Keratinocyte (primary cell): ENCODE measurements around the gene DMRTB1. TPM values are rescaled to one million over a fixed set of nuclear protein-coding genes. Genes with fewer than 3 reads are reported as not detected.

Source experiments
- DNase-seq: peaks from one replicate; pipeline ENCODE4 v3.0.0-alpha.2; 2011; ENCODE audit warnings: low read depth, missing footprints, low spot score
- FAIRE-seq: peaks from 2 replicates; lab custom pipeline; 2011; peaks lifted over from hg19 to GRCh38; lab: Jason Lieb, UNC
- H2AFZ ChIP-seq: 2 replicates; pipeline ENCODE4 v1.6.0; 2012; ENCODE audit warnings: low read length, control low read depth, inconsistent platforms; ENCODE audit not compliant: control insufficient read depth
- H3K27ac ChIP-seq: 2 replicates; pipeline ENCODE4 v1.5.1; 2011; ENCODE audit warnings: low read length; ENCODE audit not compliant: control insufficient read depth, insufficient read depth
- H3K27me3 ChIP-seq: 3 replicates; pipeline ENCODE4 v1.6.0; 2011; ENCODE audit warnings: low read length; ENCODE audit not compliant: control insufficient read depth, insufficient read depth; ENCODE audit errors: extremely low read depth
- H3K36me3 ChIP-seq, 2 experiments: 2 replicates in 1 of 2; 3 replicates in 1 of 2; pipeline ENCODE4 v1.5.1; 2011; ENCODE audit warnings: low read length in 2 of 2, mild to moderate bottlenecking in 1 of 2; ENCODE audit not compliant: control insufficient read depth in 2 of 2, insufficient read depth in 2 of 2; ENCODE audit errors: extremely low read depth in 1 of 2
- H3K4me1 ChIP-seq: 3 replicates; pipeline ENCODE4 v1.5.1; 2011; ENCODE audit warnings: low read length; ENCODE audit not compliant: control insufficient read depth, insufficient read depth; ENCODE audit errors: extremely low read depth
- H3K4me2 ChIP-seq: 3 replicates; pipeline ENCODE4 v1.6.0; 2011; ENCODE audit warnings: low read depth, low read length; ENCODE audit not compliant: control insufficient read depth, insufficient read depth; ENCODE audit errors: extremely low read depth
- H3K4me3 ChIP-seq, 3 experiments: fragments of 200-600 bp in 1 of 3; sonication (generic) in 1 of 3; 2 replicates in 2 of 3; 3 replicates in 1 of 3; pipeline ENCODE4 v1.5.1; 2011 to 2016; ENCODE audit warnings: low read length in 3 of 3, mild to moderate bottlenecking in 3 of 3, control low read depth in 2 of 3, inconsistent platforms in 1 of 3, low read depth in 1 of 3, mixed read lengths in 1 of 3, mixed run types in 1 of 3, moderate library complexity in 1 of 3; ENCODE audit not compliant: control insufficient read depth in 2 of 3, insufficient read depth in 2 of 3; ENCODE audit errors: extremely low read depth in 1 of 3
- H3K79me2 ChIP-seq: 2 replicates; pipeline ENCODE4 v1.6.0; 2012; ENCODE audit warnings: low read length; ENCODE audit not compliant: control insufficient read depth, insufficient read depth
- H3K9ac ChIP-seq: 3 replicates; pipeline ENCODE4 v1.6.0; 2011; ENCODE audit warnings: low read length; ENCODE audit not compliant: control insufficient read depth, insufficient read depth; ENCODE audit errors: extremely low read depth
- H3K9me1 ChIP-seq: 3 replicates; pipeline ENCODE4 v1.6.0; 2011; ENCODE audit warnings: low read length; ENCODE audit not compliant: control insufficient read depth, insufficient read depth; ENCODE audit errors: extremely low read depth
- H3K9me3 ChIP-seq: 2 replicates; pipeline ENCODE4 v1.5.1; 2012; ENCODE audit warnings: low read depth, low read length; ENCODE audit not compliant: control insufficient read depth
- H4K20me1 ChIP-seq: 3 replicates; pipeline ENCODE4 v1.6.0; 2011; ENCODE audit warnings: low read length; ENCODE audit not compliant: control insufficient read depth, insufficient read depth; ENCODE audit errors: extremely low read depth
- CTCF ChIP-seq, 3 experiments: IDR thresholded peaks in 1 of 3; conservative IDR thresholded peaks in 1 of 3; optimal IDR thresholded peaks in 1 of 3; 2 replicates in 2 of 3; 3 replicates in 1 of 3; pipeline versions ENCODE3 to v1.5.1; 2011; ENCODE audit warnings: low read length in 3 of 3, mild to moderate bottlenecking in 3 of 3, moderate library complexity in 2 of 3, control low read depth in 1 of 3, inconsistent platforms in 1 of 3; ENCODE audit not compliant: insufficient read depth in 2 of 3; ENCODE audit errors: extremely low read depth in 1 of 3
- EZH2 ChIP-seq: IDR thresholded peaks from one replicate; pipeline ENCODE4 v1.6.1; 2012; ENCODE audit warnings: inconsistent platforms, mild to moderate bottlenecking, low read length, moderate library complexity
- dilution Hi-C: fragments of 300-500 bp; cut with MboI; formaldehyde crosslinking; loops from one replicate; pipeline ENCODE4 v1.7.0; 2020; ENCODE audit warnings: low sequenced_read_pairs; ENCODE audit not compliant: extremely low pct_ligation_motif_present
- polyA plus RNA-seq, 5 experiments: library from polyadenylated mRNA; depleted of rRNA in 3 of 5; stranded (reverse) in 3 of 5; stranded (forward) in 1 of 5; unstranded in 1 of 5; fragments of >200 nt; gene quantifications; 1 replicate in 1 of 5; 2 replicates in 3 of 5; 3 replicates in 1 of 5; pipeline versions ENCODE4 v1.2.1 to v1.2.3, GENCODE V29; 2011 to 2012; ENCODE audit warnings: missing spikeins in 2 of 5, low read depth in 1 of 5, low replicate concordance in 1 of 5

DMRTB1 gene
- polyA plus RNA-seq, 1 donor (not counting 4 experiments of a cell fraction or from before 2014, with no cell fraction given): not detected

- Histone ChIP-seq H3K9ac (no peak overlapping the region), H3K4me3 (no peak overlapping the region), H3K4me2 (peak overlapping the region; percentile 67), H3K9me3 (no peaks in the 10 kb centered on the region), H3K4me1 (peaks cover 4% of the 10 kb centered on the region), H4K20me1 (no peaks in the 10 kb centered on the region), H3K27ac (no peak overlapping the region), H3K27me3 (peaks cover 14% of the 10 kb centered on the region), H3K79me2 (no peaks in the 10 kb centered on the region), H3K9me1 (no peaks in the 10 kb centered on the region), H2AFZ (no peak overlapping the region), H3K36me3 (no peaks in the 10 kb centered on the region)
- TF ChIP-seq EZH2 (no peak), CTCF (optimal IDR thresholded peaks at IDR 0.05 in 1 of 3, IDR thresholded peaks at IDR 0.05 in 1 of 3, conservative IDR thresholded peaks at IDR 0.05 in 1 of 3; ENCODE audit: extremely low read depth in 1 of 3, insufficient read depth in 2 of 3, low read length in 3 of 3) (no peak)
- FAIRE-seq (no peak), DNase-seq (no peak)
- dilution Hi-C loops: no loop called here
Observed at GRCh38 chr1:53508056-53508990, 49.1 kb downstream of the DMRTB1 start.

- no peaks in the 10 kb centered on the region for H3K9me3 ChIP-seq
- H4K20me1 ChIP-seq: no peaks in the 10 kb centered on the region
- no peak for TF ChIP-seq CTCF (optimal IDR thresholded peaks at IDR 0.05 in 1 of 3, IDR thresholded peaks at IDR 0.05 in 1 of 3, conservative IDR thresholded peaks at IDR 0.05 in 1 of 3; ENCODE audit: extremely low read depth in 1 of 3, insufficient read depth in 2 of 3, low read length in 3 of 3)
- TF ChIP-seq EZH2: no peak
- no peaks in the 10 kb centered on the region for H3K9me1 ChIP-seq
- H3K4me1 ChIP-seq: peaks cover 4% of the 10 kb centered on the region
- H2AFZ ChIP-seq: peak overlapping the region; percentile 76
- peak; percentile 35 for DNase-seq
- H3K79me2 ChIP-seq: no peaks in the 10 kb centered on the region
- H3K9ac ChIP-seq: no peak overlapping the region
- no peaks in the 10 kb centered on the region for H3K36me3 ChIP-seq
- no peak overlapping the region for H3K4me3 ChIP-seq
- FAIRE-seq: peak; percentile 32
- peak overlapping the region; percentile 67 for H3K4me2 ChIP-seq
- peaks cover 14% of the 10 kb centered on the region for H3K27me3 ChIP-seq
- dilution Hi-C loops: no loop called here
- H3K27ac ChIP-seq: no peak overlapping the region
Observed at GRCh38 chr1:53508991-53509666, 49.9 kb downstream of the DMRTB1 start.
